Neural progenitor cell (in vitro differentiated cells): Measurements from ENCODE around the gene MEGF10.
A peak's percentile ranks its signal among the peaks of the same experiment; 100 is the strongest.

Source experiments
- EZH2 ChIP-seq: fragments of 200-600 bp; sonication (generic); IDR thresholded peaks from 2 replicates; pipeline ENCODE4 v1.6.1; 2017; ENCODE audit warnings: antibody characterized with exemption, mild to moderate bottlenecking, moderate library complexity
- TF ChIP-seq, protein P1 (sequence below): fragments of 200-600 bp; sonication (generic); IDR thresholded peaks from 2 replicates; pipeline ENCODE4 v1.5.1; 2017; ENCODE audit warnings: antibody characterized with exemption, mild to moderate bottlenecking

DNA sequence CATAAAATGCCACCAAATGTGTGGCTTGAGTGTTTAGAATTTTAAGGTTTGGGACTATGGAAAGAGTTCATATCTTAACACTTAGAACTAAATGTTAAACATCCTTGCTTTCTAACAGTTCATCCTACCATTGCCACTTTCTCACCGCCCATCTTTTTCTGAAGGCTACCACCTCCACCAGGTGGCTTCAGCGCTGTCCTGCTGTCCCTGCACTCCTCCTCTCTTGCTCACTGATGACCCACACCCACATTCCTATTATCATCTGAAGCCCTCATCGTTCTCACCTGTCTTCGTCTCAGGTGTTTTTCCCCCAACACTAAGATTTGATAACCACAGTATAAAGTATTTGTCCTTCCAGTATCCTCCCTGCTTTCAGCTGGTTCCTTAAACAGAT lies 7.4 kb downstream of the MEGF10 start:
- TF ChIP-seq, protein P1, sequence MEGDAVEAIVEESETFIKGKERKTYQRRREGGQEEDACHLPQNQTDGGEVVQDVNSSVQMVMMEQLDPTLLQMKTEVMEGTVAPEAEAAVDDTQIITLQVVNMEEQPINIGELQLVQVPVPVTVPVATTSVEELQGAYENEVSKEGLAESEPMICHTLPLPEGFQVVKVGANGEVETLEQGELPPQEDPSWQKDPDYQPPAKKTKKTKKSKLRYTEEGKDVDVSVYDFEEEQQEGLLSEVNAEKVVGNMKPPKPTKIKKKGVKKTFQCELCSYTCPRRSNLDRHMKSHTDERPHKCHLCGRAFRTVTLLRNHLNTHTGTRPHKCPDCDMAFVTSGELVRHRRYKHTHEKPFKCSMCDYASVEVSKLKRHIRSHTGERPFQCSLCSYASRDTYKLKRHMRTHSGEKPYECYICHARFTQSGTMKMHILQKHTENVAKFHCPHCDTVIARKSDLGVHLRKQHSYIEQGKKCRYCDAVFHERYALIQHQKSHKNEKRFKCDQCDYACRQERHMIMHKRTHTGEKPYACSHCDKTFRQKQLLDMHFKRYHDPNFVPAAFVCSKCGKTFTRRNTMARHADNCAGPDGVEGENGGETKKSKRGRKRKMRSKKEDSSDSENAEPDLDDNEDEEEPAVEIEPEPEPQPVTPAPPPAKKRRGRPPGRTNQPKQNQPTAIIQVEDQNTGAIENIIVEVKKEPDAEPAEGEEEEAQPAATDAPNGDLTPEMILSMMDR = peak; percentile 16
- no peak for TF ChIP-seq EZH2
